NCI-H2171 treated with DMSO at 0.1 percent for 48 hours (cell line): ENCODE results near the gene STAU1.
"Not testable (repeated sequence)": the region's sequence is repeated elsewhere in the genome, so short reads cannot be mapped to it uniquely, and the experiment has no call there.

ENCODE experiments used
- DNase-seq: peaks from one replicate; lab custom pipeline; 2025; lab: John Stamatoyannopoulos, UW

The STAU1 gene

DNA sequence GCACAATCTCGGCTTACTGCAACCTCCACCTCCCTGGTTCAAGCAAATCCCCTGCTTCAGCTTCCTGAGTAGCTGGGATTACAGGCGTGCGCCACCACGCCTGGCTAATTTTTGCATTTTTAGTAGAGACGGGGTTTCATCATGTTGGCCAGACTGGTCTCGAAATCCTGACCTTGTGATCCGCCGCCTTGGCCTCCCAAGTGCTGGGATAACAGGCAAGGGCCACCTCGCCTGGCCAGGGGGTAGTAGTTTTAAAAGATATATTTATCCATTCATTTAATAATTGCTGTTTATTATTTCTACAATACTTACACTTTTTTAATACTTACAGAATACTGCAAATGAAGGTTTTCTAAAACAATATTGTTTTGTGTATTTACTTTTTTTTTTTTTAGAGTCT is 15.6 kb upstream of the STAU1 start:
- no peak for DNase-seq

DNA sequence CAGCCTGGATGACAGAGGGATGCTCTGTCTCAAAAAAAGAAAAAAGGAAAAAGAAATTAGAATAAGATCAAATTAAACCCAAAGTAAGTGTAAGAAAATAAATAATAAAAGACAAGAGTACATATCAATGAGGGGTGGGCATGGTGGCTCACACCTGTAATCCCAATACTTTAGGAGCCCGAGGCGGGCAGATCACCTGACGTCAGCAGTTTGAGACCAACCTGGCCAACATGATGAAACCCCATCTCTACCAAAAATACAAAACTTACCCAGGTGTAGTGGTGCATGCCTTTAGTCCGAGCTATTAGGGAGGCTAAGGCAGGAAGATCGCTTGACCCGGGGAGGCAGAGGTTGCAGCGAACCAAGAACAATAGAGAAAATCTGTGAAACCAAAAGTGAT is 14.9 kb upstream of the STAU1 start:
- no peak for DNase-seq

DNA sequence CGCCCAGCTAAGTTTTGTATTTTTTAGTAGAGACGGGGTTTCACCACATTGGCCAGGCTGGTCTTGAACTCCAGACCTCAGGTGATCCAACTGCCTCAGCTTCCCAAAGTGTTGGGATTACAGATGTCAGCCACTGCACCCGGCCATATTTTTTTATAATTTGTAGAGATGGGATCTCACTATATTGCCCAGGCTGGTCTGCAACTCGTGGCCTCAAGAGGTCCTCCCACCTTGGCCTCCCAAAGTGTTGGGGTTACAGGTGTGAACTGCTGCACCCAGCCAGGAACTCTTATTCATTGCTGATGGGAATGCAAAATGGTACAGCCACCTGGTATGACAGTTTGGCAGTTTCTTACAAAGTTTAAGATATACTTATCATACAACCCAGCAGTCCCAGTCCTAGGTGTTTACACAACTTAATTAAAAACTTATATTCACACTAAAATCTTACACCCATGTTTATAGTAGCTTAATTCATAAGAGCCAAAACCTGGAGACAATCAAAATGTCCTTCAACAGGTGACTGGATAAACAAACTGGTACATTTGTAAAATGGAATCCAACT is 11.7 kb upstream of the STAU1 start:
- no peak for DNase-seq

DNA sequence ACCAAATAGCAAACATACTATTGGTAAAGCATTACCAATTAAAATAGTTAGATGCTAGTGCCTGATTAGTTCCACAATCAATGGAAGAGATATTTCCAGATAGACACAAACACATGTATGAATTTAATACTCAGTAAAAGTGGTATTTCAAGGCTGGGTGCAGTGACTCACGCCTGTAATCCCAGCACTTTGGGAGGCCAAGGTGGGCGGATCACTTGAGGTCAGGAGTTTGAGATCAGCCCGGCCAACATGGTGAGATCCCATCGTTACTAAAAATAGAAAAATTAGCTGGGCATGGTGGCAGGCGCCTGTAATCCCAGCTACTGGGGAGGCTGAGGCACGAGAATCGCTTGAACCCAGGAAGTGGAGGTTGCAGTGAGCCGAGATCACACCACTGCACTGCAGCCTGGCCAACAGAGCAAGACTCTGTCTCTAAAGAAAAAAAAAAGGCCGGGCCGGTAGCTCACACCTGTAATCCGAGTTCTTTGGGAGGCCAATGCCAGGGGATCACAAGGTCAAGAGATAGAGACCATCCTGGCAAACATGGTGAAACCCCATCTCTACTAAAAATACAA is 4.9 kb upstream of the STAU1 start:
- DNase-seq = not testable (repeated sequence)

DNA sequence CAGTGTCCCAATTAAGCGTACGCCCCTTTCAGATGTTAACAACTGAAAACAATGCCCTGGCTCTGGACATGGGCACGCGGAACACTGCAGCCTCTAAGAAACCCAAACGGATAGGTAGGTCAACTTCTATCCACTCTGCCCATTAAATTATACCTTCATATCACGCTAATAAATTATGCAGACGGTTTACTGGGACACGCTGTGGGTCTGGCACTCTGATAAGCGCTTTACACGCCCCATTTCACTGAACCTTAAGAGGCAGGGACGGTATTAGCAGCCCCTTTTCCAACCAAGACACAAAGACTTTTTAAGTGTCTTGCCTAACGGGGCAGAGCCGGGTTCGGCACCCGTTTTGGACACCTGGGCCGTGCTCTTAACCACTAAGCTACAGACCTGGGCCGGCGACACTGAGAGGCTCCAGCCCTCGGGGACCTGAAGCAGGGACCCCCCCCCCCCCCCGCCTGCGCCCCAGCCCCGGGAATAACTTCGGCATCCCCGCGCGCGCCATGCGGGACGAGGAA is 744 bp downstream of the STAU1 start:
- no peak for DNase-seq

DNA sequence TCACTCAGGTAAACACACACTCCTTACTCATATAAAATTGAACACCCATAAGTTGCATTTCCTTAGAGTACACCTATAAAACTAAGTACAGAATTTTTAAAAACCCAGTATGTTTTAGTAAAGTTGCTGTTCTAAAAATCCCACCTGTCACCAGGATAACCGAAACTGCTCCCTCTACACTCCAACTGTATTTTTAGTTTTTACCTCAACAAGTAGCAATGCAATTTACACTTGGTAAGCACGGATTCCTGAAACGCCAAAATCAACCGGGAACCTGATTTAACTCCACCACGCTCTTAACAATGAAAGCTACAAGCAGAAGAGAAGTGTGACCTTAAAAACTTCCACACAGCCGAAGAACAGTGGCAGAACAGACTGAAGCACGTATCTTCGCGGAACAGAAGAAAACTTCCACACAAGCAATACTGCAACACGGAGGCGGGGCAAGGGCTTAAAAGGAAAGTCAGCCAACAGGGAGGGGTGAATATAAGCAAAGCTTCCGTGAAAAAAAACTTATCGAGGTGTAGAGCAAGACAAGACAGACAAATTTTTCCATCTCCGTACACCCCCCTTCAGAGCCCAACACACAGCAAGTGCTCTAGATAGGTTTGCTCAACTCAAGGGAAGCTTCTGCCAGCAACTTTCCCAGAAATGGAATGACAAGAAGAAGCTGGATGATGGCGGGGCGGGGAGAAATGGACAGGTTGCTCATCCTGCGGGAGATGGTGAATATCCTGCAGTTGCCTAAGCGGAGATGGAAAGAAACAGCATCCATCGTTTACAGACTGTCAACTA is 1.4 kb downstream of the STAU1 start:
- DNase-seq = peak; percentile 32

DNA sequence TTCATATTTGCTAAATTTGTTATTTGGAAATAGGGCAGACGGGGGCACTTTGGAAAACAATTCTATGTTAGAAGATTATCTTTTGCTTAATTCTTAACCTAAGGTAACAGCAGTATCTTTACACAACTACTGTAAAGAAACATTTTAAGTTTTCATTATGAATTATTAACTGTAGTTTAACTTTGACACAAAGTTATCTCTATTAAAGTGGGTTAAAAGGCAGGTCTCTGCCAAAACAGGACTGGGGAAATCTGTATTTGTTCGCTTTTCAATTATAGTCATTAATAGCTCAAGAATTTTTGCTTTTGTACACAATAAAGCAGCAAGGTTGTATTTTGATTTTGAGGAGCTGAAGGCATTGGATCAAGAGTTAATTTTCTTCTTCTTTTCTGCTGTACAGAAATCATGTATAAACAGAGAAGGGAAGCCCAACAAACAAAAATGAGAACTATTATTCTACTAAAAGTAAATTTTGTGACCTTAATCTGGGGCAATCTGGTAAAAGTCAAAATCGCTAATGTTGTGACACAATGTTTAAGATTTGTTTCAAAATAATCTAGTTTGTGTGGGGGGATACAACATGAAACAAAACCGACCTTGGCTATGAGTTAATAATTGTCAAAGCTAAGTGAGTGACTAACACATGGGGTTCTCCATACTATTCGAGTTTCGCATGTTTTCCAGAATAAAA is 2.9 kb downstream of the STAU1 start:
- no peak for DNase-seq

DNA sequence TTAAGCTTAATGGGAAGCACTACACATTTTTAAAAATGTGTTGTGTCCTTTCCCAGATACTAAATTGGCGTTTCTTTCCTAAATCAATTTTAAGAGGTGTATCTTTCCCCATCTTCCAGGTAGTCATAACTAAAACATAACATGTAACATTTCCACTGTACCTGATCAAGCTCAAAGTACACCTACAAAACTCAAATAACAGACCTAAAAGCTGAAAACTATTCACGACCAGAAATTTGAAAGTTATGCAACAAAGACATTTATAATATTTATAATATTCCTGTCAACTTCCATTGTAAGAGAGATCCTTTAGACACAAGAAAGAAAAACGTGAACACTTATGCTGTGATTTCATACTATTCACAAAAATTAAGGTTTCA is 3.5 kb downstream of the STAU1 start:
- no peak for DNase-seq

DNA sequence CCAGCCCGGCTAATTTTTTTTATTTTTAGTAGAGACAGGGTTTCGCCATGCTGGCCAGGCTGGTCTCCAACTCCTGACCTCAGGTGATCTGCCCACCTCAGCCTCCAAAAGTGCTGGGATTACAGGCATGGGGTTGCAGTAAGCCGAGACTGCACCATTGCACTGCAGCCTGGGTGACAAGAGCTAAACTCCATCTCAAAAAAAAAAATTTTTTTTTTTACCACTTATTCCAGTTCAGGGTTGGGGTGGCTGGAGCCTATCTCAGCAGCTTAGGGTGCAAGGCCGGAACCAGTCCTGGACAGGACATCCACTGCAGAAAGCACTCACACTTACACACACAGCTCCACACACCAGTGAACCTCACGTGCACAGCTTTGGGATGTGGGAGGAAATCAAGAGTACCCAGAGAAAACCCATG is 4.0 kb downstream of the STAU1 start:
- not testable (repeated sequence) for DNase-seq

DNA sequence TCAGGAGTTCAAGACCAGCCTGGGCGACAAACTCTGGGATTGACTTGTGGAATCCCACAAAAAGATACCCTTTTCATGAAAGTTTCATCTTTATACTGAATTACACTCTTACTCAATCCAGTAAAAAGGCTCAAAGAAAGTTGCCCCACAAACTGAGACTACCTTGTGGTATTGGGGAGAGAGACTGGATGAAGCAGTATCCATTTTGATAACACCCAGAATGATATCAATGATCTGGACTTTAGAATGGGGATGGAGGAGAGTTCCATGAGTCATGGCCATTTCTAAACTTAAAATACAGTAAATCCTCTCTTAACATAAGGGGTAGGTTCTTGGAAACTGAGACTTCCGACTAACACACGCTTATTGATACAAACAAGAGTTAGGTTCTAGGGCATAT is 4.7 kb downstream of the STAU1 start:
- DNase-seq = no peak

DNA sequence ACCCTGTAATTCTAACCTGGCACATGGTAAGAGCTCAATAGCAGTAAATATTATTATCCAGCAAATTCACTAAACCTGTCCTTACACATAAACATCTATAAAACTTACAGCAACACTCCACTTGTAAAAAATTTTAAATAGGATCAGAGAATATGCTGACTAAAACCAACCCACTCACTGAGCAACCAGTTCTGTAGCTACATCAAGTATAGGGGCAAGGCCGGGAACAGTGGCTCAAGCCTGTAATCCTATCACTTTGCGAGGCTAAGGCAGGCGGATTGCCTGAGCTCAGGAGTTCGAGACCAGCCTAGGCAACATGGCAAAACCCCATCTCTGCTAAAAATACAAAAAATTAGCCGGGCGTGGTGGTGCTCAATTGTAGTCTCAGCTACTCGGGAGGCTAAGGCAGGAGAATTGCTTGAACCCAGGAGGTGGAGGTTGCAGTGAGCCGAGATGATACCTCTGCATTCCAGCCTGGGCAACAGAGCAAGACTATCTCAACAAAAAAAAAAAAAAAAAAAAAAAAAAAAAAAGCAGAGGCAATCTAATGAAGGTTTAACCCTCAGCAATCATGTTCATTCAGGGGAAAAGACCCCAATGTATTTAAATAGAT is 6.8 kb downstream of the STAU1 start:
- no peak for DNase-seq

DNA sequence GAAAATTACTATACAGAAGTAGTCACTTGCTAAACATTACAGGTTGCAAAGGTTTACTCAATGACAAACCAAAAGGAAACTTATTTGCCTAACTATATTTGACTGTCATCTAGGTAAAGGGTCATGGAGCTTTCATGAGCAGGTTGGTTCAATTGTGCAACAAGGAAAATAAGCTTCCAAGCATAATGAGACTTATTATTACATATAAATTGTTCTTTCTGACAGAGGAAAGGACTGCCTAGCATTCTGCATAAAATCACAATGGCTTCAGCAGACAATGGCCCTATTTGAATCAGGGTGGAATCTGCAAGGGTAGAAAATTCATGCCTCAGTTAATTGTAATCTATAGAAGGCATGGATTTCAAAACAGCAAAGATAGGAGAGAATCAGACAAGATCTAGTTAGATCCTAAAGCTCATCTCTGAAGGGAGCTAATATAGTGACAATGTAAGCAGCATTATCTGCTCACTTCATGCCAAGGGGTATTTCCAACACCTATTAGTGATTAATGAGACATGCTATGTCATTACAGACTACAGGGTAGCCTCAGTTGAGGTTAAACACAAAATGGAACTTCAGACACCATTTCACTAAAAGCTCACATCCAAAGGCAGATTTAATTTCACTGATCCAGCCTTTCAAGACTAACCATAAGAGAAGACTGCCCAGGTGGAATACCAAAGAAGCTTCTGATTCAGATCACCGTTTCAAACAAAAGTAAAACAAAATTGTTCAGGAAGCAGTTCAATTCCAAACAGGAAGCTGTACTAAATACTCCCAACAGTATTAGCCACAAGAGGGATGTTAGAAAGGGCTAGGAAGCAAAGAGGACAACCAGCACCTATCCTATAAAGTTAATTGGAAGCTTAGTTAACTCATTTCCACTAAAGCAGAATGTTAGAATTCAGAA is 8.5 kb downstream of the STAU1 start:
- no peak for DNase-seq

DNA sequence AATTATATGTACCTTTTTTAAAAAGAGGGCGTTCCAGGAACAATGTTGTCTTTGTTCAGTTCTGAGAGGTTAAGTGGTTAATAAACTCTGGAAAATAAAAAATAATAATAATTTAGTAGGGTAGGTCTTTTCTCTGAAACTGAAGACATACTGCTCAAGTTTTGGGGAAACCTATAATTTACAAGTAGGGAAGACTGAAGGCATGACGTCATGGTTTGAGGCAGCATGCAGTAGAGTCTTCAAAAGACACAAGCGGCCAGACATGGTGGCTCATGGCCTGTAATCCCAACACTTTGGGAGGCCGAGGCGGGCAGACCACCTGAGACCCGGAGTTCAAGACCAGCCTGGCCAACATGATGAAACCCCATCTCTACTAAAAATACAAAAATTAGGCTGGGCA is 14.0 kb downstream of the STAU1 start:
- no peak for DNase-seq

DNA sequence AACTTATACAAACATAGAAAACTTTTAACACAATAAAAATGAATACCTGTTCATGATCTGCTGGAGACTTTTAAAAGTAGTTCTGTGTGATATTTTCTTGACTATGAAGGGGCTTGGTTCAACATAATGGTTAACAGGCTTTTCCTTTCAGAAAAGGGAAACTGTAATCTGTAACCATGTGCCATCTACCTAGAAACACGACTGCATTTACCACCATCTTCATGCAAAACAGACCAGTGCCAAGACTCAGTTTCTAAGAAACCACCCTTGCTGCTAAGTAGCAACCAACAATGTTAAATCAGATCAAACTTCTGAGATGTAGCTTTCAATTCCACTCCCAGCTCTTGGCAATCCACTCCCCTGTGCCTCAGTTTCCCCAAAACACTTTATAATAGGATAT is 15.7 kb downstream of the STAU1 start:
- DNase-seq = no peak

DNA sequence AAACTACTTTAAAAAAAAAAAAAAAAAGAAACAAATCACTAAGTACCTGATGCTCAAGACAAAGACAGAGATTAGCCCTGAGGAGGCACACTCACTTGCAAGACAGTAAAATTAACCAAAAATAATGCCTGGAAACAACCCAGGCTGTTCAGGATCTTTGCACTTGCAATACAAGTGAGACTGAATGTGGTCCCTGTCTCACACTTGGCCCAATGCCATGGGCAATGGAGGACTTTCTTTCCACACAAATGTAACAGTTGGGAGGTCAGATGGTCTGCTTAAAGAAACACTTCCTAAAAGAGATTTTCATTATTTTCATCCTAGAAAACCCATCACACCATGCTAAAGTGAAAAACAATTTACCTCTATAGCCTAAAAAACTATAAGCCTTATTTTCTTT is 16.2 kb downstream of the STAU1 start:
- DNase-seq = peak; percentile 23

DNA sequence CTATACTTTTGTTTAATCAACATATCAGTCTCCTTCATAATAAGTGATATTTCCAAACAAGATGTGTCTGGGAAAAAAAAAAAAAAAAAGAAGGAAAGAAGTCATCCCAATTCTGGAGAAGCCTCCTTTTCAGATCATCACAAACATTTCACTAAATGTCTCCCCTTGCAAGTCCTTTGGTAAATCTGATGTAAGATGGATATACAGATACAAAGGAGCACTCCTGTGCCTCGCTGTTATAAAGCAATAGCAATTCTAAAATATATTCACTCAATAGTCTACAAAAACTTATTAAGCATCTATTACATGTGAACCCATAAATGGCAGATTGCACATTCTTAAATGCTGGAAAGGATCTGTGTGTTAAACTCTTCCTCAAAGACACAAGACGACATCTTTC is 17.4 kb downstream of the STAU1 start:
- DNase-seq = no peak

DNA sequence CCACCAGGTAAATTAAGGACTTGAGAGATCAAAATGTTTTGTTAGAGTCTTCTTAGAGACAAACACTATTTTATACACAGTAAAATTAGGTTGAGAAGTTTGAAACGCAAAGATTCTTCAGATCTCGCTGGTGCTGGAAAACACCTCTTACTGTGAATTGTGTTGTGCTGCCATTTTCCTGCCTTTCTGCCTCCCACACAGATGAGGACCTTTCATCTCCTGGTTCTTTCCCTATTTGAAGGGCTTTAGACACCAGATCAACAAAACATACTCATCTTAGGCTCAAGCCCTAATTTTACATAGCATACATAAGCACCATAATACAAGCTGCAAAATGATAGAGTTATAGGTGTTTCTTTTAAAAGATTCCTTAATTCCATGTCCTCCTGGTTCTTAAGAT is 18.6 kb downstream of the STAU1 start:
- no peak for DNase-seq

DNA sequence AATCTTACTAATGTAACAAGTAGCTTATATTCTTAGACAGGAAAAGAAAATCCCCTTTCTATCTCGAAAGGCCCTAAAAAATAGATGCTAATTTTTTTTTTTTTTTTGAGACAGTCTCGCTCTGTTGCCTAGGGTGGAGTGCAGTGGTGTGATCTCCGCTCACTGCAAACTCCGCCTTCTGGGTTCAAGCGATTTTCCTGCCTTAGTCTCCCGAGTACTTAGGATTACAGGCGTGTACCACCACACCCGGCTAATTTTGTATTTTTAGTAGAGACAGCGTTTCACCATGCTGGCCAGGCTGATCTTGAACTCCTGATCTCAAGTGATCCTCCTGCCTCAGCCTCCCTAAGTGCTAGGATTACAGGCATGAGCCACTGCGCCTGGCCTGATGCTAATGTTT is 19.3 kb downstream of the STAU1 start:
- DNase-seq = not testable (repeated sequence)

DNA sequence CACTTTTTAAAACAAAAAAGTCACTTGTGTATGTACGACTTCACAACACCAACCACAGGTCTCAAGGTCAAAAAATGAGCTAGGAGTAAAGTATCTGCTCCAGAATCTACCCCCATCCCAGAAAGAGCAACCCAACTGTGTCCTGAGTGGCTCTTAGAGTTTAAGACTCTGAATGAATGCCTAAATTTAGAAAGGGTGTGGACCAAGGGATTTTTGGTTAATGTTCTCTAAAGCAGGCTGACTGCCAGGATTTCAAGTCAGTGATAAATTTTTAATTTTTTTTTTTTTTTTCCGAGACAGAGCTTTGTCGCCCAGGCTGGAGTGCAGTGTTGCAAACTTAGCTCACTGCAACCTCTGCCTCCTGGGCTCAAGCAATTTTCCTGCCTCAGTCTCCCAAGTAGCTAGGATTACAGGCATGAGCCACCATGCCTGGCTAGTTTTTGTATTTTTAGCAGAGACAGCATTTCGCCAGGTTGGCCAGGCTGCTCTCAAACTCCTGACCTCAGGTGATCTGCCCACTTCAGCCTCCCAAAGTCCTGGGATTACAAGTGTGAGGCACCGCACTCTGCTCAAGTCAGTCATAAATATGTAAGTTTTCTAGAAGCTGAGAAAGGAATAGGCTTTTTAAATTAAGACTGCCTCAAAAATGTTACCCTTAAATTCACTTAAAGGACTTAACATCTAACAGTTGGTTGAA is 20.2 kb downstream of the STAU1 start:
- no peak for DNase-seq

DNA sequence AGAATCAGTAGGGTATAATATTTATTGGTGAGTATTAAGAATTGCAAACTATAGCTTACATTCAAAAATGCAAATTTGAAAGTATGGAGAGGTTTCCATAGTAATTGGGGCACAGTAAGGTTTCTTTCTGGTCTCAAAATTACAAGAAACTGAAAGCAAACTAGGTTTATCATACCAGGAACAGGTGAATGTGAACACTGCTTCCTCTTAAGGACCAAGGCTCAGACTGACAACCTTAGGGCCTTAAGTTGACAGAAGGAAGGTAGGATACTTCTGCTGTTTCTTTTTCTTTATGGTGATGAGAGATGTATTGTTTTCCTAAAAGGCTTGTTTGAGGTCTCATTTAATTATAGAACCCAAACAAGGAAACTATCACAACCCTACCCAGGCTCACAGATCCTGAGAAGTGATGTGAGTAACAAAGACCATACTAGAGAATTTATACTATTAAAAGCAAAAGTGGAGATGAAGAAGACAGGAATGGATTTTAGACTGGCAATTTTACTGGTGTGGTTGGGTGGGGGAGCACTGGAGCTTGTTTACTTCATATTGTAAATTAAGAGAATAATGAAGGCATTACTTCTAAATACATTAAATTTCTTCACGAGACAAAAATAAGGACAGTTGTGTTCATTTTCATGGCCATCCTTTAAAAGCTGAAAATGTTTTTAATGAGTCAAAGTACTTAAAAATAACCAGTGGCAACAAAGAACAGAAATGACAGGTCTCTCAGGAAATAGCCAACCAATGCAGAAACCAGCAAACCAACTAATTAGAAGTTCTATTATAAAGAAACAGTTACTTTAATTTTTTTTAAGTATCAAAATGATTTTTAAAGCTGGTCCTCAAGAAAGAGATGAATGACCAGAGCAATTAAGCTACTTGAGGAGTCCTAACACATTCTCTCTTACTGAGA is 21.3 kb downstream of the STAU1 start:
- DNase-seq = no peak
